ENCODE results near the gene PCGF3.

PCGF3 gene

DNA sequence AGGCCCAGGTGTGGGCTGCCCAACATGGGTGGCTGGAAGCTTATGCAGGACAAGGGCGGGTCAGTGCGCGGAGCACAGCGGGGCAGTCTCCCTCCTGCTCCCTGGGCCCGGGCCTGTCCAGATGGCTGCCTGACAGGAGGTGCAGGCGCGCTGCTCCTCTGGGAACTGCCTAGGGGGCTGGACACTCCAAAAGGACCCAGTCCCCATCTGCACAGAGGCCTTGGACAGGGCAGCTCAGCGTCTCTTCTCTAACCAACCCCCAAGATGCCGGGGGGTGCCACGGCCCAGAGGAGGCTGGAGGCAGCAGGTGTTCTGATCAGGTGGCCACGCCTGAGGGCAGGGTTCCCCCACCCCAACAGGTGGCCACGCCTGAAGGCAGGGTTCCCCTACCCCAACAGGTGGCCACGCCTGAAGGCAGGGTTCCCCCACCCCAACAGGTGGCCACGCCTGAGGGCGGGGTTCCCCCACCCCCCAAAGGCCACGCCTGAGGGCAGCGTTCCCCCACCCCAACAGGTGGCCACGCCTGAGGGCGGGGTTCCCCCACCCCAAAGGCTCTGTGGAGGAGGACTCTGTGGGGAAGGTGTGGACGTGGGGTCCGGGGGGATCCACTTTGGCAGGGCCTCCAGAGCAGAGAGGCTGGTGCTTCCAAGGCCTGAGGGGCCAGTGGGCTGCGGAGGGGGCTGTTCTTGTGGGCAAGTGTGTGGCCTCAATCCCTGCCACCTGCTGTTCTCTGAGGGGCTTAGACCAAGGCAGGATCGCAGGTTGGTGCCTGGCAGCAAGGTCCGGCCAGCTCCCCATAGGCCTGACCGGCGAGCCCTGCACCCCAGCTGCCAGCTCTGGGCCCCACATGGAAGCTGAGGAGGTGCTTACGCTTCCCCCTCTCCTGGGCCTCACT, 84.2 kb downstream of the PCGF3 start:
- peak overlapping the region; percentile 46 for H3K27ac ChIP-seq
- no peak for TF ChIP-seq ZFX (IDR thresholded peaks at IDR 0.05; ENCODE audit: borderline replicate concordance)
- TF ChIP-seq, protein P1, sequence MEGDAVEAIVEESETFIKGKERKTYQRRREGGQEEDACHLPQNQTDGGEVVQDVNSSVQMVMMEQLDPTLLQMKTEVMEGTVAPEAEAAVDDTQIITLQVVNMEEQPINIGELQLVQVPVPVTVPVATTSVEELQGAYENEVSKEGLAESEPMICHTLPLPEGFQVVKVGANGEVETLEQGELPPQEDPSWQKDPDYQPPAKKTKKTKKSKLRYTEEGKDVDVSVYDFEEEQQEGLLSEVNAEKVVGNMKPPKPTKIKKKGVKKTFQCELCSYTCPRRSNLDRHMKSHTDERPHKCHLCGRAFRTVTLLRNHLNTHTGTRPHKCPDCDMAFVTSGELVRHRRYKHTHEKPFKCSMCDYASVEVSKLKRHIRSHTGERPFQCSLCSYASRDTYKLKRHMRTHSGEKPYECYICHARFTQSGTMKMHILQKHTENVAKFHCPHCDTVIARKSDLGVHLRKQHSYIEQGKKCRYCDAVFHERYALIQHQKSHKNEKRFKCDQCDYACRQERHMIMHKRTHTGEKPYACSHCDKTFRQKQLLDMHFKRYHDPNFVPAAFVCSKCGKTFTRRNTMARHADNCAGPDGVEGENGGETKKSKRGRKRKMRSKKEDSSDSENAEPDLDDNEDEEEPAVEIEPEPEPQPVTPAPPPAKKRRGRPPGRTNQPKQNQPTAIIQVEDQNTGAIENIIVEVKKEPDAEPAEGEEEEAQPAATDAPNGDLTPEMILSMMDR (IDR thresholded peaks at IDR 0.05) = no peak

DNA sequence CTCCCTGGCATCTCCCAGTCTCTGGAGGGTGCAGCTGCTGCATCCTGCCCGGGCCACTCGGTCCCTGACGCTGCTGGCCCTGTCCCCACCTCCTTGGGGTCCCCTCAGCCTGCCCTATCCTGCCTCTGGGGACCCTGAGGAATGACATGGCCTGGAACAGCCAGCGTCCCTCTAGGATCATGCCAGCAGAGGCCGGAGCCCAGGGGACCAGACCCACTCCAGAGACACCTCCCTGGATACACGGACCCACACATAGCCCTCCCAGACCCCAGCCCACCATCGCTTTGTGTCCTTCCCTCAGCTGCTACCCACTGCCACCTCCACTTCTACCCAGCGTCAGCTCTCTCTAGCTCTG, 84.8 kb downstream of the PCGF3 start:
- no peak for TF ChIP-seq ZFX (IDR thresholded peaks at IDR 0.05; ENCODE audit: borderline replicate concordance)
- TF ChIP-seq, protein P1 (IDR thresholded peaks at IDR 0.05) = no peak
- H3K27ac ChIP-seq = peak overlapping the region; percentile 22; the same call in 1 of the 2 replicates

DNA sequence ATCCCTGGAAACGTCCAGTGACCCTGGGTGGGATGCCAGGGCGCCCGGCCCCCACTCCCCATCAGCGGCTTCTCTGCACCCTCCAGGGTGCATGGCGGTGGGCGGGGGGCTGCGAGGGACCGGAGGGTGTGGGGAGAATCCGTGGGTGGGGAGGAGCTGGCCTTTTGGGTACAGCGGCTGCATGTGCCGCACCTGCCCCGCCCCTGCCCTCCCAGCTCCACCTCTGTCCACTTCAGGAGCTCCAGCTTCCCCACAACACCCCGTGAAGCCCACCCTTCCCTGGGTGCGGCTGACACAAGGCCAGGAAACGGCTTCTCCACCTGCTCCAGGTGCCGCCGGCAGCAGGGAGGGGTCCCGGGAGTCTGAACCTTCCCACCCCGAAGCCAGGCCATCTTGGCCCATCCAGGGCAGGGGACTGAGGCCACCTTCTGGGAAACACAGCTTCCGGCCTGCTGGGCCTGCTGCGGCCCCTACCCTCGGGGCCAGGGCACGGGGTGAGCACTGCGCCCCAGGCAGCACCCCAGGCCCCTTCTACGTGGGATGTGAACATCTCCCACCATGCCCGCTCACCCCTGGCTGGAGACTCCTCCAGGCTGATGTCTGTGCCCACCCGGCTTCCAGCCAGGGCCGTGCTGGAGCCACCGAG, 85.7 kb downstream of the PCGF3 start:
- H3K27ac ChIP-seq = peak overlapping the region; percentile 72

DNA sequence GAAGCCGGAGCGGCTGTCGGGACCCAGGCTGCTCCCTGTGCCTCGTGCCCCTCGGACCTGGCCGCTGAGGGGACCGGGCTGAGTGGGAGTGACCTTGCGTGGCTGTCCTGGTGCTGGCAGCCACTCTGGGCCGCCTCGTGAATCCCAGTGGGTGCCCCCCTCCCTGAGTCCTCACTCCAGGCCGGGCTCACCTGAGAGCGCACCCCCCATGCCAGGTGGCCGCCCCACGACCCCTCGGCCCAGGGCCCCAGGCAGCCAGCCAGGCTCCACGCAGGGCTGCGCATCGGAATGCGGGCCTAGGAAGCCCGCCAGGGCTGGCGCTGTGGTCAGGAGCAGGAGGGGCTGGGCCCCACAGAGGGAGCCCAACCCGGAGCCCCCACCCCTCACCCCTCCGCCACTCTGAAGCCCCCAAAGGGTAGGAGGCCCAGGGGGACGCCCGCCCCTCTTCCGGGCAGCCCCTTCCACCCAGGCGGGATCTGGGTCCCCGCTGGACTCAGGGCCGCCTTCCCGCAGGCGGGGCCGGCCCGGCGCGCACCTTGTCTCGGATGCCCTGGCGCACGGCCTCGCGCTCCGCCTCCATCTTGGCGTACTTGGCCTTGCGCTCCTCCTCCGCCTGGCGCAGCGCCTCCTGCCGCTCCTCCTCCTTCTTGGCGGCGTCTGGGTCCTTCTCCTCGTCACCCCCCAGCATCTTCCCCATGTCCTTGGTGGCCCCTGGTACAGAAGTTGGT, 86.4 kb downstream of the PCGF3 start:
- peak overlapping the region; percentile 72 for H3K27ac ChIP-seq
- TF ChIP-seq, protein P1 (IDR thresholded peaks at IDR 0.05) = no peak
- no peak for TF ChIP-seq ZFX (IDR thresholded peaks at IDR 0.05; ENCODE audit: borderline replicate concordance)

More for the DNA sequence above, 85.7 kb downstream of the PCGF3 start:
- no peak for TF ChIP-seq ZFX (IDR thresholded peaks at IDR 0.05; ENCODE audit: borderline replicate concordance)
- TF ChIP-seq, protein P1 (IDR thresholded peaks at IDR 0.05) = no peak

DNA sequence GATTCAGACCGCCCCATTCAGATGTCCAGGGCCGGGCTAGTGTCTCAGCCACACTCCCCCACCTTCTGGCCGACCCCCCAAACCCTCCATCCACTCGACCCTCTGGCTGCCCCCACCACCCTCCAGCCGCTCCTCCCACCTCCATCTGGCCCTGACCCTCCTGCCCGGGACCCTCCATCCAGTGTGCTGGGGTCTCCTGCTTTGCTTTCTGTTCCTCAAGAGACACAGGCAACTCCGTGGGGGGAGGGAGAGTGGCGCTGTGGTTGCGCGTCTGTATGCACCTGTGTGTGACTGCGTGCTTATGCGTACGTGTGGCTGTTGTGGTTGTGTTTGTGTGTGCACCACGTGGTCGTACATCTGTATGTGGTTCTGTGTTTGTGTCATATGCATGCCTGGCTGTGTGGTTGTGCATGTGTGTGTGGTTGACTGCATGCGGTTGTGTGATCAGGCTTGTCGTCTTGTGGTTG, 87.0 kb downstream of the PCGF3 start:
- TF ChIP-seq, protein P1 (IDR thresholded peaks at IDR 0.05) = peak; percentile 35; the same call in 1 of the 2 replicates
- no peak for TF ChIP-seq ZFX (IDR thresholded peaks at IDR 0.05; ENCODE audit: borderline replicate concordance)
- peak overlapping the region; percentile 72 for H3K27ac ChIP-seq

DNA sequence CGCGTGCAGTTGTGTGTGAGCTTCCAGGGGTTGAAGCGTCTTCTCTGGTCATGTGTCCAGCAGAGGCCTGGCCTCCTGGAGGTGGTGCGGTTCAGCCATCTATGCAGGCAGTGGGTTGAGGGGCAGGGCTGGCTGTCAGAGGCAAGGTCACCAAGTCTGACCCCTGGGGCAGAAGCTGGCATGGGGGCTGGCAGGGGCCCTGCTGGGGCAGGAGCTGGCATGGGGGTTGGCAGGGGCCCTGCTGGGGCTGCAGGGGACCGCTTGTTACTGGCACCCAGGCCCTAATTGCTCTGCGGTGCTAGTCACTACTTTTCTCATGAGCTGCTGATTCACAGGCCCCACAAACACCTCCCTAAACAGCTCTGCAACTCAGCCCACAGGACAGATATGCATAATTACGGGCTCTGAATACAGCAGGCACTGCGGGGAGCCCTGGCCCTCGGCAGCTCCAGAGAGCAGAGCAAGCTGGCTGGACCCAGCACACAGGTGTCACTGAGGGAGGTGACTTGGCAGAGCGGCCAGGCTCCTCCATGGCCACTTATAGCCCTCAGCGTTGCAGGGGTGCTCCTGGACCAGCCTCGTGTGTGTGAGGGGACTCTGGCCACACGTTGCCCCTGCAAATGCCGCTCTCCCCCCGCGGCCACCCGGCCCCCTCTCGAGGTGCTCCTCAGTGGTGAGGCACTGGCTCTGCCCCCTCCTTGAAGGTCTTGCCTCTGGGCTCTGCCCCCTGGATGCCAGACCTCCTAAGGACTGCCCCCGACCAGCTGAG, 87.6 kb downstream of the PCGF3 start:
- H3K27ac ChIP-seq = peak overlapping the region; percentile 72
- no peak for TF ChIP-seq ZFX (IDR thresholded peaks at IDR 0.05; ENCODE audit: borderline replicate concordance)
- TF ChIP-seq, protein P1 (IDR thresholded peaks at IDR 0.05) = no peak

All from 22Rv1 (cell line).